PC-9 (cell line): ENCODE data around the gene SLC38A6. TPM values are rescaled to one million over a fixed set of nuclear protein-coding genes. Genes with fewer than 3 reads are reported as not detected.

Source experiments
- BruUV-seq: library from RNA; stranded (reverse); fragments of 400-500 nt; replicated peaks from 2 replicates; lab custom pipeline; 2021; lab: Mats Ljungman, UMichigan
- CTCF ChIA-PET: fragments of 300-600 bp; sonication (Branson Sonifier 250); formaldehyde crosslinking; loops from one replicate; lab custom pipeline; 2022; ENCODE audit warnings: antibody characterized with exemption; lab: Charles Lee
- POLR2A ChIA-PET: fragments of 300-600 bp; sonication (Branson Sonifier 250); formaldehyde crosslinking; loops from one replicate; lab custom pipeline; 2022; ENCODE audit warnings: antibody characterized with exemption; ENCODE audit not compliant: unreplicated experiment; lab: Charles Lee
- DNase-seq, 2 experiments: peaks; one replicate each; pipeline versions ENCODE4 v3.0.0 to v3.0.0-alpha.2; 2015 to 2022; ENCODE audit warnings: mixed read lengths in 1 of 2
- H2AFZ ChIP-seq: fragments of 200-600 bp; sonication (generic); 2 replicates; pipeline ENCODE4 v1.8.1; 2017; ENCODE audit warnings: antibody characterized with exemption
- H3F3A ChIP-seq: fragments of 200-600 bp; sonication (generic); 2 replicates; pipeline ENCODE4 v1.8.1; 2017; ENCODE audit warnings: antibody characterized with exemption, mild to moderate bottlenecking, low read depth; ENCODE audit not compliant: insufficient read depth
- H3K27ac ChIP-seq: fragments of 200-600 bp; sonication (generic); 2 replicates; pipeline ENCODE4 v1.6.1; 2016; ENCODE audit warnings: mixed run types
- H3K27me3 ChIP-seq: fragments of 200-600 bp; sonication (generic); 2 replicates; pipeline ENCODE4 v1.6.1; 2016; ENCODE audit warnings: low read depth, mixed run types; ENCODE audit not compliant: insufficient read depth
- H3K36me3 ChIP-seq: fragments of 200-600 bp; sonication (generic); 2 replicates; pipeline ENCODE4 v1.6.1; 2016; ENCODE audit warnings: low read depth, mixed run types
- H3K4me1 ChIP-seq: fragments of 200-600 bp; sonication (generic); replicated peaks from 2 replicates; pipeline ENCODE4 v1.6.1; 2016; ENCODE audit warnings: mixed run types; ENCODE audit not compliant: insufficient read depth
- H3K4me2 ChIP-seq: fragments of 200-600 bp; sonication (generic); 2 replicates; pipeline ENCODE4 v1.6.1; 2017; ENCODE audit warnings: mixed run types
- H3K4me3 ChIP-seq: fragments of 200-600 bp; sonication (generic); 2 replicates; pipeline ENCODE4 v1.6.1; 2016; ENCODE audit warnings: mixed run types
- H3K79me2 ChIP-seq: fragments of 200-600 bp; sonication (generic); 2 replicates; pipeline ENCODE4 v1.6.1; 2017; ENCODE audit warnings: low read depth, mixed run types
- H3K9me2 ChIP-seq: fragments of 200-600 bp; sonication (generic); 2 replicates; pipeline ENCODE4 v1.8.1; 2017; ENCODE audit warnings: mild to moderate bottlenecking; ENCODE audit not compliant: insufficient read depth
- H3K9me3 ChIP-seq: fragments of 200-600 bp; sonication (generic); 2 replicates; pipeline ENCODE4 v1.8.1; 2016; ENCODE audit warnings: low read depth; ENCODE audit not compliant: insufficient read depth
- H4K20me1 ChIP-seq: fragments of 200-600 bp; sonication (generic); 2 replicates; pipeline ENCODE4 v1.8.1; 2017; ENCODE audit not compliant: insufficient read depth
- CTCF ChIP-seq: fragments of 200-600 bp; sonication (generic); conservative IDR thresholded peaks from 2 replicates; pipeline ENCODE4 v1.6.1; 2017; ENCODE audit warnings: mixed run types, antibody characterized with exemption, mild to moderate bottlenecking, moderate library complexity
- EZH2 ChIP-seq: fragments of 200-600 bp; sonication (generic); IDR thresholded peaks from 2 replicates; pipeline ENCODE4 v1.8.0; 2017; ENCODE audit warnings: antibody characterized with exemption, low read depth
- intact Hi-C: fragments of 100-400 bp; cut with micrococcal nuclease; formaldehyde crosslinking; loops from one replicate; pipeline ENCODE4 v1.10.0; 2022; ENCODE audit not compliant: unreplicated experiment
- total RNA-seq: library from RNA; stranded (reverse); gene quantifications from 2 replicates; pipeline ENCODE4 v1.2.3, GENCODE V29; 2021

SLC38A6 gene
- total RNA-seq, 1 experiment from 2014 or later, result 45.5 TPM

- peaks cover 24% of the 10 kb centered on the region for H3K36me3 ChIP-seq
- peak overlapping the region; percentile 99 for H3K4me3 ChIP-seq
- peak; percentile 26 to 67 for DNase-seq
- H3K79me2 ChIP-seq, result peaks cover 64% of the 10 kb centered on the region
- BruUV-seq, result no TSS peak
- no peaks in the 10 kb centered on the region for H3K9me3 ChIP-seq
- H4K20me1 ChIP-seq, result no peaks in the 10 kb centered on the region
- H3F3A ChIP-seq, result peaks cover 9% of the 10 kb centered on the region; the same call in 1 of the 2 replicates
- ChIA-PET POLR2A (interaction anchor here (0.6 to 1.1 kb wide), 5 partner anchors 13 to 890 kb away, joined by 3 to 8 read pairs (median 5); partner anchors contain the start of gene SIX4), CTCF (interaction anchor here (0.5 to 0.6 kb wide), 3 partner anchors 258 to 634 kb away, joined by 3 to 5 read pairs (median 3); partner anchors contain the start of gene SIX4)
- H3K27me3 ChIP-seq, result no peaks in the 10 kb centered on the region
- TF ChIP-seq CTCF (no peak), EZH2 (no peak)
- H2AFZ ChIP-seq, result peak overlapping the region; percentile 98
- peaks cover 36% of the 10 kb centered on the region for H3K4me1 ChIP-seq
- no peaks in the 10 kb centered on the region for H3K9me2 ChIP-seq
- H3K4me2 ChIP-seq, result peak overlapping the region; percentile 90
- peak overlapping the region; percentile 78 for H3K27ac ChIP-seq
- intact Hi-C loops, result loop anchor here (1.0 to 5.0 kb wide), 8 partner anchors 45 to 357 kb away; partner anchors contain the start of gene SIX1
Measured at GRCh38 chr14:60981633-60982455, 799 bp downstream of the SLC38A6 start.

GRCh38 chr14:60984196-60984595 is 3.2 kb downstream of the SLC38A6 start:
- no peak overlapping the region for H3K4me2 ChIP-seq
- CTCF ChIA-PET, result no interaction called here
- POLR2A ChIA-PET, result no interaction called here

More at GRCh38 chr14:60984196-60984595, 3.2 kb downstream of the SLC38A6 start:
- peaks cover 8% of the 10 kb centered on the region for H3K36me3 ChIP-seq
- no peaks in the 10 kb centered on the region for H4K20me1 ChIP-seq
- H3K9me2 ChIP-seq, result no peaks in the 10 kb centered on the region
- peaks cover 24% of the 10 kb centered on the region for H3K4me1 ChIP-seq
- TF ChIP-seq EZH2 (no peak), CTCF (no peak)
- BruUV-seq, result no TSS peak
- H3K27ac ChIP-seq, result no peak overlapping the region
- H3F3A ChIP-seq, result peaks cover 9% of the 10 kb centered on the region; the same call in 1 of the 2 replicates
- H2AFZ ChIP-seq, result no peak overlapping the region
- H3K9me3 ChIP-seq, result no peaks in the 10 kb centered on the region
- peak in 1 of 2 experiments; percentile 11 for DNase-seq
- H3K4me3 ChIP-seq, result no peak overlapping the region
- no peaks in the 10 kb centered on the region for H3K27me3 ChIP-seq
- peaks cover 45% of the 10 kb centered on the region for H3K79me2 ChIP-seq
- intact Hi-C loops, result loop anchor here (5.0 kb wide), 3 partner anchors 43 to 268 kb away; no protein-coding TSS in a partner anchor
